ENCODE results near the gene CAMSAP2. TPM values are rescaled to one million over a fixed set of nuclear protein-coding genes. Genes with fewer than 3 reads are reported as not detected.
A peak's percentile ranks its signal among the peaks of the same experiment; 100 is the strongest.

The CAMSAP2 gene
- total RNA-seq, 4 donors from 2014 or later: 4.9 to 21.5 (median 8.1) TPM

DNA sequence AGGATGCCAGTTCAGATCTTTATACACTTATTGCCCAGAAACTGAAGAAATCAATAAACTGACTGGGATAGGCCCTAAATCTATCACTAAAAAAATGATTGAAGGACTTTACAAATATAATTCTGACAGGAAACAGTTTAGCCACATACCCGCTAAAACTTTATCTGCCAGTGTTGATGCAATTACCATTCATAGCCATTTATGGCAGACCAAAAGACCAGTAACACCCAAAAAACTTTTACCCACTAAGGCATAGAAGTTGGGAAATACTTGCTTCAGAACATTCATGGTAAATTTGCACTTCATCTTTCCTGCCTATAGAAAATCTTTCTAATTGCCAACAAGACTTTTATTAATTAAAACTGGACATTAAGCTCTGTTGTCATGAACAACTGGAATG is 119.1 kb downstream of the CAMSAP2 start:
- H3K4me3 ChIP-seq: no peak overlapping the region
- H3K27ac ChIP-seq: no peak overlapping the region
- H3K36me3 ChIP-seq: peaks cover 0 to 22% (median 0%) of the 10 kb centered on the region in 3 donors
- no peaks in the 10 kb centered on the region for H3K27me3 ChIP-seq
- TF ChIP-seq POLR2A (IDR thresholded peaks at IDR 0.05) (no peak), CTCF (IDR thresholded peaks at IDR 0.05) (no peak)
- no peak for DNase-seq
- H3K9me3 ChIP-seq: no peaks in the 10 kb centered on the region
- no peaks in the 10 kb centered on the region for H3K4me1 ChIP-seq

GRCh38 chr1:200861937-200862647 is 123.4 kb downstream of the CAMSAP2 start:
- DNase-seq: no peak
- Histone ChIP-seq H3K27me3 (no peaks in the 10 kb centered on the region), H3K27ac (no peak overlapping the region), H3K4me1 (no peaks in the 10 kb centered on the region), H3K4me3 (no peak overlapping the region), H3K9me3 (no peaks in the 10 kb centered on the region), H3K36me3 (peaks cover 0 to 9% (median 0%) of the 10 kb centered on the region in 3 donors)
- TF ChIP-seq CTCF (IDR thresholded peaks at IDR 0.05): no peak
- TF ChIP-seq POLR2A (IDR thresholded peaks at IDR 0.05): no peak

DNA sequence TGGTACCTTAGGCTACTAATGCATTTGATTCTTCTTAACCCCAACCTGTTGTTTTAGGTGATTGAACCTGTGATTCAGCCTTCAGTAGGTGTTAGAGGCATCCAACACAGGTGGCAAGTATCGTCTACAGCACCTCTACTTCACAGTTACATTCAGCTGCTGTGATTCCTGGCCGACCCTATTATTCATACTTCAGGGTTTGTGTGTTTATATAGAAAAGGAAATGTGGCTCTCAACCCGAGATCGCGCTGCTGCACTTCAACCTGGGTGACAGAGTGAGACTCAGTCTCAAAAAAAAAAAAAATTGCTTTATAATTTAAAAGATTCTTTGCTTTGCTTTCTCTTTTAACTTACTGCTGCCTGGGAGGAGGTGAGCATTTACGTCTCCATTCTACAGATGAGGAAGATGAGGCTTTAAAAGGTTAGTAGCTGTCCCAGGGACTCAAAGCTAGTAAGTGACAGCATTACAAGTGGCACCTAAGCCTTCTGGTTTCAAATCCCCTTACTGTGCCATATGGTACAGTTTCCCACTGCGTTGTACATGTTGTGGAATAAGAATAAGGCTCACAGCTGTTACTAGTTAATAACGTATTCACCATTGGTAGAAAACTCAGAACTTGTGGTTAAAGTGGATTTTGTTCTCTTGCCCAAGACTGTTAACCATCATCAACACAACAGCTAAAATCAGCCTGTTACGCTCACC is 124.2 kb downstream of the CAMSAP2 start:
- H3K4me1 ChIP-seq: no peaks in the 10 kb centered on the region
- no peak for TF ChIP-seq POLR2A (IDR thresholded peaks at IDR 0.05)
- no peak for TF ChIP-seq CTCF (IDR thresholded peaks at IDR 0.05)
- no peak overlapping the region for H3K4me3 ChIP-seq
- DNase-seq: no peak
- no peaks in the 10 kb centered on the region for H3K9me3 ChIP-seq
- H3K27ac ChIP-seq: no peak overlapping the region
- peaks cover 0 to 8% (median 0%) of the 10 kb centered on the region in 3 donors for H3K36me3 ChIP-seq
- no peaks in the 10 kb centered on the region for H3K27me3 ChIP-seq

GRCh38 chr1:200866116-200866515 is 127.4 kb downstream of the CAMSAP2 start:
- peaks cover 0 to 8% (median 0%) of the 10 kb centered on the region in 3 donors for H3K36me3 ChIP-seq
- no peak for DNase-seq
- no peaks in the 10 kb centered on the region for H3K9me3 ChIP-seq
- no peak overlapping the region for H3K4me3 ChIP-seq
- TF ChIP-seq POLR2A (IDR thresholded peaks at IDR 0.05): no peak
- no peak for TF ChIP-seq CTCF (IDR thresholded peaks at IDR 0.05)
- no peak overlapping the region for H3K27ac ChIP-seq
- peaks cover 0 to 3% (median 1%) of the 10 kb centered on the region in 4 donors for H3K4me1 ChIP-seq
- no peaks in the 10 kb centered on the region for H3K27me3 ChIP-seq

- H3K27me3 ChIP-seq: no peaks in the 10 kb centered on the region
- TF ChIP-seq POLR2A (IDR thresholded peaks at IDR 0.05) (no peak), CTCF (IDR thresholded peaks at IDR 0.05) (no peak)
- H3K4me1 ChIP-seq: peaks cover 0 to 3% (median 1%) of the 10 kb centered on the region in 4 donors
- H3K27ac ChIP-seq: peak overlapping the region in 1 of 4 donors; percentile 23
- H3K9me3 ChIP-seq: no peaks in the 10 kb centered on the region
- peaks cover 0 to 8% (median 0%) of the 10 kb centered on the region in 3 donors for H3K36me3 ChIP-seq
- H3K4me3 ChIP-seq: no peak overlapping the region
- DNase-seq: peak in 1 of 3 donors; percentile 54
Observed at GRCh38 chr1:200866521-200866920, 127.8 kb downstream of the CAMSAP2 start.
